ENCODE results near the gene PAMR1.

Gene PAMR1

GRCh38 chr11:35478471-35479091, 46.8 kb downstream of the PAMR1 start:
- Histone ChIP-seq H3K27me3 (ENCODE audit: low read depth) (no peaks in the 10 kb centered on the region), H3K4me1 (no peaks in the 10 kb centered on the region), H3K4me3 (no peak overlapping the region), H3K9me3 (no peaks in the 10 kb centered on the region), H3K36me3 (replicated peaks) (no peaks in the 10 kb centered on the region)
- no peak for DNase-seq (ENCODE audit: low spot score in 2 of 2)
- in situ Hi-C loops (cut with MboI; ENCODE audit: low sequenced_read_pairs) = loop anchor here (25.0 kb wide), 1 partner anchor 1009 kb away; no protein-coding TSS in a partner anchor

GRCh38 chr11:35477901-35478300, 47.5 kb downstream of the PAMR1 start:
- Histone ChIP-seq H3K9me3 (no peaks in the 10 kb centered on the region), H3K27me3 (ENCODE audit: low read depth) (no peaks in the 10 kb centered on the region), H3K36me3 (replicated peaks) (no peaks in the 10 kb centered on the region), H3K4me3 (no peak overlapping the region), H3K4me1 (no peaks in the 10 kb centered on the region)
- in situ Hi-C loops (cut with MboI; ENCODE audit: low sequenced_read_pairs) = loop anchor here (25.0 kb wide), 1 partner anchor 1009 kb away; no protein-coding TSS in a partner anchor
- no peak for DNase-seq (ENCODE audit: low spot score in 2 of 2)

- no peaks in the 10 kb centered on the region for H3K36me3 ChIP-seq (replicated peaks)
- in situ Hi-C loops (cut with MboI; ENCODE audit: low sequenced_read_pairs) = loop anchor here (25.0 kb wide), 1 partner anchor 1013 kb away; no protein-coding TSS in a partner anchor
- H3K9me3 ChIP-seq = no peaks in the 10 kb centered on the region
- H3K4me1 ChIP-seq = no peaks in the 10 kb centered on the region
- no peak overlapping the region for H3K4me3 ChIP-seq
- DNase-seq (ENCODE audit: low spot score in 2 of 2) = no peak
- peaks cover 8% of the 10 kb centered on the region; the same call in 1 of the 2 replicates for H3K27me3 ChIP-seq (ENCODE audit: low read depth)
Observed at GRCh38 chr11:35474688-35475087, 50.7 kb downstream of the PAMR1 start.

GRCh38 chr11:35473795-35474374, 51.5 kb downstream of the PAMR1 start:
- Histone ChIP-seq H3K9me3 (no peaks in the 10 kb centered on the region), H3K36me3 (replicated peaks) (no peaks in the 10 kb centered on the region), H3K4me1 (no peaks in the 10 kb centered on the region), H3K27me3 (ENCODE audit: low read depth) (peaks cover 8% of the 10 kb centered on the region; the same call in 1 of the 2 replicates), H3K4me3 (no peak overlapping the region)
- DNase-seq (ENCODE audit: low spot score in 2 of 2) = no peak
- in situ Hi-C loops (cut with MboI; ENCODE audit: low sequenced_read_pairs) = no loop called here

GRCh38 chr11:35470616-35471015, 54.8 kb downstream of the PAMR1 start:
- Histone ChIP-seq H3K27me3 (ENCODE audit: low read depth) (peaks cover 10% of the 10 kb centered on the region), H3K36me3 (replicated peaks) (no peaks in the 10 kb centered on the region), H3K4me3 (no peak overlapping the region), H3K4me1 (no peaks in the 10 kb centered on the region), H3K9me3 (no peaks in the 10 kb centered on the region)
- in situ Hi-C loops (cut with MboI; ENCODE audit: low sequenced_read_pairs) = no loop called here
- DNase-seq (ENCODE audit: low spot score in 2 of 2) = no peak

GRCh38 chr11:35466058-35466457, 59.4 kb downstream of the PAMR1 start:
- in situ Hi-C loops (cut with MboI; ENCODE audit: low sequenced_read_pairs) = no loop called here
- DNase-seq (ENCODE audit: low spot score in 2 of 2) = no peak

GRCh38 chr11:35464308-35464707, 61.1 kb downstream of the PAMR1 start:
- Histone ChIP-seq H3K4me3 (no peak overlapping the region), H3K27me3 (ENCODE audit: low read depth) (peaks cover 7% of the 10 kb centered on the region; the same call in 1 of the 2 replicates), H3K9me3 (no peaks in the 10 kb centered on the region), H3K4me1 (no peaks in the 10 kb centered on the region), H3K36me3 (replicated peaks) (no peaks in the 10 kb centered on the region)
- in situ Hi-C loops (cut with MboI; ENCODE audit: low sequenced_read_pairs) = no loop called here
- DNase-seq (ENCODE audit: low spot score in 2 of 2) = no peak

More at GRCh38 chr11:35466058-35466457, 59.4 kb downstream of the PAMR1 start:
- Histone ChIP-seq H3K9me3 (no peaks in the 10 kb centered on the region), H3K4me1 (no peaks in the 10 kb centered on the region), H3K27me3 (ENCODE audit: low read depth) (peaks cover 7% of the 10 kb centered on the region), H3K36me3 (replicated peaks) (no peaks in the 10 kb centered on the region), H3K4me3 (no peak overlapping the region)

- in situ Hi-C loops (cut with MboI; ENCODE audit: low sequenced_read_pairs) = no loop called here
- DNase-seq (ENCODE audit: low spot score in 2 of 2) = no peak
- Histone ChIP-seq H3K4me3 (no peak overlapping the region), H3K27me3 (ENCODE audit: low read depth) (peaks cover 7% of the 10 kb centered on the region; the same call in 1 of the 2 replicates), H3K4me1 (no peaks in the 10 kb centered on the region), H3K9me3 (no peaks in the 10 kb centered on the region), H3K36me3 (replicated peaks) (no peaks in the 10 kb centered on the region)
Observed at GRCh38 chr11:35463331-35463751, 62.1 kb downstream of the PAMR1 start.

GRCh38 chr11:35461917-35462538, 63.4 kb downstream of the PAMR1 start:
- no peak overlapping the region for H3K4me3 ChIP-seq
- H3K27me3 ChIP-seq (ENCODE audit: low read depth) = peaks cover 7% of the 10 kb centered on the region; the same call in 1 of the 2 replicates
- in situ Hi-C loops (cut with MboI; ENCODE audit: low sequenced_read_pairs) = no loop called here
- no peaks in the 10 kb centered on the region for H3K4me1 ChIP-seq
- H3K9me3 ChIP-seq = no peaks in the 10 kb centered on the region
- H3K36me3 ChIP-seq (replicated peaks) = no peaks in the 10 kb centered on the region
- no peak for DNase-seq (ENCODE audit: low spot score in 2 of 2)

- no peaks in the 10 kb centered on the region for H3K36me3 ChIP-seq (replicated peaks)
- no peaks in the 10 kb centered on the region; the same call in 1 of the 2 replicates for H3K27me3 ChIP-seq (ENCODE audit: low read depth)
- in situ Hi-C loops (cut with MboI; ENCODE audit: low sequenced_read_pairs) = no loop called here
- no peak for DNase-seq (ENCODE audit: low spot score in 2 of 2)
- no peak overlapping the region for H3K4me3 ChIP-seq
- no peaks in the 10 kb centered on the region for H3K9me3 ChIP-seq
- no peaks in the 10 kb centered on the region for H3K4me1 ChIP-seq
Observed at GRCh38 chr11:35459489-35459888, 65.9 kb downstream of the PAMR1 start.

GRCh38 chr11:35458846-35459245, 66.6 kb downstream of the PAMR1 start:
- in situ Hi-C loops (cut with MboI; ENCODE audit: low sequenced_read_pairs) = no loop called here
- H3K27me3 ChIP-seq (ENCODE audit: low read depth) = no peaks in the 10 kb centered on the region; the same call in 1 of the 2 replicates
- no peak for DNase-seq (ENCODE audit: low spot score in 2 of 2)

GRCh38 chr11:35454362-35454761, 71.1 kb downstream of the PAMR1 start:
- Histone ChIP-seq H3K9me3 (no peaks in the 10 kb centered on the region), H3K27me3 (ENCODE audit: low read depth) (peaks cover 3% of the 10 kb centered on the region; the same call in 1 of the 2 replicates), H3K36me3 (replicated peaks) (no peaks in the 10 kb centered on the region), H3K4me3 (no peak overlapping the region), H3K4me1 (no peaks in the 10 kb centered on the region)
- DNase-seq (ENCODE audit: low spot score in 2 of 2) = no peak
- in situ Hi-C loops (cut with MboI; ENCODE audit: low sequenced_read_pairs) = no loop called here

More at GRCh38 chr11:35458846-35459245, 66.6 kb downstream of the PAMR1 start:
- Histone ChIP-seq H3K4me1 (no peaks in the 10 kb centered on the region), H3K36me3 (replicated peaks) (no peaks in the 10 kb centered on the region), H3K9me3 (no peaks in the 10 kb centered on the region), H3K4me3 (no peak overlapping the region)

- no peak for DNase-seq (ENCODE audit: low spot score in 2 of 2)
- no peaks in the 10 kb centered on the region for H3K36me3 ChIP-seq (replicated peaks)
- H3K27me3 ChIP-seq (ENCODE audit: low read depth) = no peaks in the 10 kb centered on the region; the same call in 1 of the 2 replicates
- no peaks in the 10 kb centered on the region for H3K4me1 ChIP-seq
- in situ Hi-C loops (cut with MboI; ENCODE audit: low sequenced_read_pairs) = no loop called here
- H3K4me3 ChIP-seq = no peak overlapping the region
- no peaks in the 10 kb centered on the region for H3K9me3 ChIP-seq
Observed at GRCh38 chr11:35436581-35437250, 88.7 kb downstream of the PAMR1 start.

Data from HAP-1 (cell line).